NCI-H2081 (cell line): ENCODE data around the gene SWAP70.
"Not testable (repeated sequence)": the region's sequence is repeated elsewhere in the genome, so short reads cannot be mapped to it uniquely, and the experiment has no call there.

Experiments
- DNase-seq, 2 experiments: peaks; one replicate each; lab custom pipeline; 2025; lab: John Stamatoyannopoulos, UW

SWAP70 gene

GRCh38 chr11:9663699-9664275 lies at the start of gene SWAP70:
TSS of gene SWAP70 (plus strand) at chr11:9664077. CDS start at chr11:9664180, 103 bp downstream.
- DNase-seq: peak; percentile 43 to 56

- DNase-seq: no peak
Observed at GRCh38 chr11:9615031-9615451, 48.8 kb upstream of the SWAP70 start.

DNA sequence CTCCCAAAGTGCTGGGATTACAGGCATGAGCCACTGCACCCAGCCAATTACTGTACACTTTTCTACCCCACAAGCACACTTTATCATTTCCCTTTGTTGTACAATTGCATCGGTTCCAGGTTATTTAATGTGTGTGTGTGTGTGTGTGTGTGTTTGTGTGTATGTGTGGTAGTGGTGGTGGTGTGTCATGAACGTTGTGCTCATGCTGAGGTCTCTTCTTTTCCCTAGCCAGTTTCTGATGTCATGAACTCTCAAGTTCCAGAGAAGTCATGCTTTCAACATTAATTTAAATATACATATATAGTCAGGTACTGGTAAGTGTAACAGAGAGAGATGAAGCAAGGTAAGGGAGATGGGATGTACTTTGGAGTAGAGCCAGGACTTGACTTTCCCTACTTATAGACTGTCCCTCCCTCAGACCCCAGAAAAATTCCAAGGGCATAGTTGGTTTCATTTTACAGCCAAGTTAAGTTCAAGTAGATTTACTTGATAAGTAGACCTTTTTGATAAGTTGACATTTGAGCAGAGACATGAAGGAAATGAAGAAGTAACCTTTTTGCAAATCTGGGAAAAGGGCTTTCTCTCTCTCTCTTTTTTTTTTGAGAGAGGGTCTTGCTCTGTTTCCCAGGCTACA lies 47.7 kb upstream of the SWAP70 start:
- no peak for DNase-seq

- DNase-seq: no peak
Observed at GRCh38 chr11:9616858-9617257, 47.0 kb upstream of the SWAP70 start.

GRCh38 chr11:9617940-9618339 lies 45.9 kb upstream of the SWAP70 start:
- DNase-seq: no peak

GRCh38 chr11:9619004-9619403 lies 44.9 kb upstream of the SWAP70 start:
- DNase-seq: no peak

GRCh38 chr11:9619971-9620370 lies 43.9 kb upstream of the SWAP70 start:
- no peak for DNase-seq

GRCh38 chr11:9622353-9622752 lies 41.5 kb upstream of the SWAP70 start:
- DNase-seq: not testable (repeated sequence)

DNA sequence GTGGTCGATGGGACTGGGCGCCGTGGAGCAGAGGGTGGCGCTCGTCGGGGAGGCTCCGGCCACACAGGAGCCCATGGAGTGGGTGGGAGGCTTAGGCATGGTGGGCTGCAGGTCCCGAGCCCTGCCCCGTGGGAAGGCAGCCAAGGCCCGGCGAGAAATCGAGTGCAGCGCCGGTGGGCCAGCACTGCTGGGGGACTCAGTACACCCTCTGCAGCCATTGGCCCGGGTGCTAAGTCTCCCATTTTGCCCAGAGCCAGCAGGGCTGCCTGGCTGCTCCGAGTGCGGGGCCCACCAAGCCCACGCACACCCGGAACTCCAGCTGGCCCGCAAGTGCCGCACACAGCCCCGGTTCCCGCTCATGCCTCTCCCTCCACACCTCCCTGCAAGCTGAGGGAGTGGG lies 40.8 kb upstream of the SWAP70 start:
- DNase-seq: not testable (repeated sequence)

DNA sequence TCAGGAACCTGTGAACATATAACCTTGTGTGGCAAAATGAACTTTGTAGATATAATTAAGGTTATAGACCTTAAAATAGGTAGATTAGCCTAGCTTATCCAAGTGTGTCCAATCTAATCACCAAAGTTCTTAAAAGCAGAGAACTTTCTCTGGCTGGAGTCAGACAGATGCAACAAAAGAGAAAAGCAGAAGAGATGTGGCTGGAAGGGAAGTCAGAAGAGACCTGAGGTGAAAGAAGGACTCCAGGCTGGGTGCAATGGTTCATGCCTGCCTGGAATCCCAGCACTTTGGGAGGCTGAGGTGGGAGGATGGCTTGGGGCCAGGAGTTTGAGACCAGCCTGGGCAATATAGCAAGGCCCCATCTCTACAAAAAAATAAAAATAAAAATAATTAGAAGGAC lies 39.4 kb upstream of the SWAP70 start:
- DNase-seq: no peak

DNA sequence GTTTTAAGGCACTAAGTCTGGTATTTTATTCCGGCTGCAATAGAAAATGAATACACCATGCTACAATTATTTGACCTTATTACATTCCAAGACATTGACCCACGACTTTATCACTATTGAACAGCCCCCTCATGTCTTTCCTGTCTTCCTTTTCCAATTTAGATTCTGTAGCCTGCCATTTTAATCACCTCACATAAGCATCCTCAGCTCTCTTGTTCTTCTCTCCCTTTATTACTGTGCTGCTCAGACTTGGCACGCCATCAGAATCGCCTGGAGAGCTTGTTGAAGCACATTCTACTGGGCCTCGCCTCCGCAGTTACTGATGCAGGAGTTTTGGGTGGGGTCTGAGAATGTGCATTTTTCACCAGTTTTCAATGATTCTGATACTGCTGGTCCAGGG lies 38.7 kb upstream of the SWAP70 start:
- no peak for DNase-seq

DNA sequence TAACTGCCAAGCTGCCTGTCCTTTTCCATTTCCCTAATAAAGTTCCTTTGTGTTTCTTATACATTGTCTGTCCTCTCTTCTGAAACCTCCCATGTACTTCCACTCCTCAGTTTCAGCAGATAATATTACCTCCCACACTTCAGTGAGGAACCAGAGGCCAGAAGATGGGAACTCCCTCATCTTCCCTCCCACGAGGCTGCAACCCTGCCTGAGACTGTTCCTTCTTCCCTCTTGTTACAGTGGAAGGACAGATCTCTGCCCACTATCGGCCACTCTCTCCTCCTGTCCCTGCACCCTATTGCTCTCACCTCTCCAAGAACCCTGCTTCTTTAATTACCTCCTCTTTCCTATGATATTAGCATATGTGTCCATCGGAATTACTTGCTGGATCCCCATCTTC lies 38.1 kb upstream of the SWAP70 start:
- DNase-seq: no peak

GRCh38 chr11:9626496-9627394 lies 37.1 kb upstream of the SWAP70 start:
- no peak for DNase-seq

- DNase-seq: no peak
Observed at GRCh38 chr11:9629064-9629463, 34.8 kb upstream of the SWAP70 start.

GRCh38 chr11:9633679-9634078 lies 30.2 kb upstream of the SWAP70 start:
- no peak for DNase-seq

GRCh38 chr11:9636691-9637090 lies 27.2 kb upstream of the SWAP70 start:
- no peak for DNase-seq

GRCh38 chr11:9639099-9639498 lies 24.8 kb upstream of the SWAP70 start:
- DNase-seq: no peak

GRCh38 chr11:9639985-9640384 lies 23.9 kb upstream of the SWAP70 start:
- DNase-seq: no peak

GRCh38 chr11:9642894-9643293 lies 21.0 kb upstream of the SWAP70 start:
- DNase-seq: no peak

DNA sequence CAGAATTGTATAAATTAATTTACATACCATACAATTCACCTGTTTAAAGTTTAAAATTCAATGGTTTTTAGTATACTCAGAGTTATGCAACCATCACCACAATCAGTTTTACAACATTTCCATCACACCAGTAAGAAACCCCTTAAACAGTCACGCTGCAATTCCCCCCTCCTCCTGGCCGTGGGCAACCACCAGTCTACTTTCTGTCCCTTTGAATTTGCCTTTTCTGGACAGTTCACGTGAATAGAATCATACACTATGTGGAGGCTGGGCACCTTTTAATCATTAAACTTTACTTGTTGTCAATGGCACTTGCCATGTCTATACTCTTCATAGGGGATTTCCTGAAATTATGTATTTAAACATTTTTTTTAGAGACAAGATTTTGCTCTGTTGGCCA lies 20.1 kb upstream of the SWAP70 start:
- no peak for DNase-seq

DNA sequence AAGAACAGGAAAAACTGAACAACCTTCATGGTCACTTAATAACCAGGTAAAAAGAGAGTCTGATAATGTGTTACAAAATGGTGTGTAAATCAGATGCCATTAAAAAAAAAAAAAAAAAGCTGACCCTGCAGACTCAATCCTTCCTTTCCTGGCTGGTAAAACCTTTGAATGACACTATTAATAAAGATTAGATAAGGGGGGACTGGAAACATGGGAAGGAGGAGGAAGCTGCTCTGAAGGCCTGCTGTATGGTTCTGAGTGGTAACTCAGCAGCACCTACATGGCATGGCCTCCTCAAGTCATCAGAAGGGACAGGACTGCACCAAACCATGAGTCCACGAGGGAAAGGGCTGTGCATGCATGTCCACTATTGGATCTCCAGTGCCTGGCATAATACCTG lies 18.0 kb upstream of the SWAP70 start:
- DNase-seq: no peak

- no peak for DNase-seq
Observed at GRCh38 chr11:9646324-9646723, 17.6 kb upstream of the SWAP70 start.

GRCh38 chr11:9651481-9651880 lies 12.4 kb upstream of the SWAP70 start:
- DNase-seq: no peak
